HAP-1 (cell line): Measurements from ENCODE around the gene FAXDC2.
A peak's percentile ranks its signal among the peaks of the same experiment; 100 is the strongest.

Source experiments
- DNase-seq, 2 experiments: peaks; one replicate each; pipeline ENCODE4 v3.0.0-alpha.2; 2016 to 2020; ENCODE audit warnings: low spot score in 2 of 2
- H3K27me3 ChIP-seq: fragments of 250-450 bp; sonication (Bioruptor Pico); 2 replicates; pipeline ENCODE4 v1.5.1; 2020; ENCODE audit warnings: low read depth, mild to moderate bottlenecking, moderate library complexity
- H3K36me3 ChIP-seq: fragments of 250-450 bp; sonication (Bioruptor Pico); replicated peaks from 2 replicates; pipeline ENCODE4 v1.5.1; 2020; ENCODE audit warnings: mild to moderate bottlenecking
- H3K4me1 ChIP-seq: fragments of 250-450 bp; sonication (Bioruptor Pico); 2 replicates; pipeline ENCODE4 v1.5.1; 2020; ENCODE audit warnings: mild to moderate bottlenecking
- H3K4me3 ChIP-seq: fragments of 250-450 bp; sonication (Bioruptor Pico); 2 replicates; pipeline ENCODE4 v1.5.1; 2020; ENCODE audit warnings: mild to moderate bottlenecking, moderate library complexity
- H3K9me3 ChIP-seq: fragments of 250-450 bp; sonication (Bioruptor Pico); 2 replicates; pipeline ENCODE4 v1.5.1; 2020; ENCODE audit warnings: mild to moderate bottlenecking, moderate library complexity
- in situ Hi-C: fragments of 300-500 bp; cut with MboI; formaldehyde crosslinking; loops from 3 replicates; pipeline ENCODE4 v1.14.3; 2020; ENCODE audit warnings: low sequenced_read_pairs, inconsistent platforms, mixed read lengths

Gene FAXDC2

DNA sequence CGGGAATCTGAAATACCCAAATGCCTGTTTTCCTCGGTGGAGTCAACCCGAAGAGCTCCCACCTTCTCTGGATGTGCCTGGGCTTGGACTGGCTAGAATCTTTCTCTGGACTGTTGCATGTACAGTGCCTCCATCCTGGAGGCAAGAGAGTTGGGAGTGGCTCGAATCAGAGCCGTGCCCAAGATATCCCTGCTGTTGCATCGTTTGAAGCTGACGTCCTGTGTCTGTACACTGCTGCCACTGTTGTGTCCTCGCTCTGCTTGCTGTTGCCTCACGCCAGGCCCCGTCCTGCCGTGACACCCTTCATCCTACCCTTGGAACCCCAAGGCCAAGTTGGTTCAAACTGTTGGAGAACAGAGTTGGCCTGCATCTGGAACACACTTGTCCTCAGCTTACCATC lies 35.4 kb downstream of the FAXDC2 start:
- Histone ChIP-seq H3K36me3 (peaks cover 77% of the 10 kb centered on the region), H3K9me3 (no peaks in the 10 kb centered on the region), H3K4me3 (no peak overlapping the region), H3K4me1 (no peaks in the 10 kb centered on the region), H3K27me3 (no peaks in the 10 kb centered on the region)
- in situ Hi-C loops: no loop called here
- no peak for DNase-seq

DNA sequence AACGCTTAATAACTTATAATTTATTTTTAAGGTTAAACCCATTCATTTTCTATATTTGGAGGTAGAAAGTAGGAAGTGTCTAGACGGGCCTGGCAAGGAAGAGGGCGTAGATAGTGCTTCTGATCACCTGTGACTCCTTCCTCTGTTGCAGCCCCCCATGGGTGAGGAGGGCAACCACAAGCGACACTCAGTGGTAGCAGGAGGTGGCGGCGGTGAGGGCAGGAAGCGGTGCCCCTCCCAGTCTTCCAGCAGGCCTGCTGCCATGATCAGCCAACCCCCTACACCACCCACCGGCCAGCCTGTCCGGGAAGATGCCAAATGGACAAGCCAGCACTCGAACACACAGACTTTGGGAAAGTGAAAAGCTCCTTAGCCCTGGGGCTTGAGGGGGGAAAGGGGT lies 36.7 kb downstream of the FAXDC2 start:
- Histone ChIP-seq H3K4me3 (no peak overlapping the region), H3K36me3 (peaks cover 83% of the 10 kb centered on the region), H3K9me3 (no peaks in the 10 kb centered on the region), H3K4me1 (no peaks in the 10 kb centered on the region), H3K27me3 (no peaks in the 10 kb centered on the region)
- in situ Hi-C loops: loop anchor here (5.0 kb wide), 1 partner anchor 161 kb away; no protein-coding TSS in a partner anchor
- no peak for DNase-seq

DNA sequence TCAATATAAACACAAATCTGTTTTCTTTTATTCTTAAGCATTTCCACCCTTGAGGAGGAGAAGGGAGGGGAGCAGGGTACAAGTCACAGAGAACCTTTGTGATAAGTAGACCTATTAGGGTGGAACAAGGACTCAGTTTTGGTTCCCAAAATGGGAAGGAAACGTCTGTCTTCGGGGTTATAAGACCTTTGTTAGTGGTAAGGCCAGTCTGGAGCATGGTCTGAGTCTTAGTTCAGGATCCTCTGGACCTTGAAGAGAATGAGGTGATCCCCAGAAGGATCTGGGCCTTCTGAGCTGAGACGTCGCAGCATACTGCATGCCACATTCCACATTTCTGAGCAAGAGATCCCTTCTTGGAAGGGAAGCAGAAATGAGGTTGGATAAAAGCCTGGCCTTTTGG lies 37.2 kb downstream of the FAXDC2 start:
- in situ Hi-C loops: loop anchor here (5.0 kb wide), 1 partner anchor 161 kb away; no protein-coding TSS in a partner anchor
- H3K9me3 ChIP-seq: no peaks in the 10 kb centered on the region
- no peak for DNase-seq
- peaks cover 87% of the 10 kb centered on the region for H3K36me3 ChIP-seq
- no peak overlapping the region for H3K4me3 ChIP-seq
- no peaks in the 10 kb centered on the region for H3K4me1 ChIP-seq
- no peaks in the 10 kb centered on the region for H3K27me3 ChIP-seq

- peaks cover 88% of the 10 kb centered on the region for H3K36me3 ChIP-seq
- no peaks in the 10 kb centered on the region for H3K4me1 ChIP-seq
- in situ Hi-C loops: loop anchor here (5.0 kb wide), 1 partner anchor 160 kb away; no protein-coding TSS in a partner anchor
- H3K27me3 ChIP-seq: no peaks in the 10 kb centered on the region
- H3K9me3 ChIP-seq: no peaks in the 10 kb centered on the region
- DNase-seq: peak; percentile 36 to 73
- H3K4me3 ChIP-seq: no peak overlapping the region
Observed at GRCh38 chr5:154811653-154812465, 38.5 kb downstream of the FAXDC2 start.

GRCh38 chr5:154811239-154811638 lies 39.2 kb downstream of the FAXDC2 start:
- H3K36me3 ChIP-seq: peaks cover 89% of the 10 kb centered on the region
- in situ Hi-C loops: loop anchor here (5.0 kb wide), 1 partner anchor 159 kb away; no protein-coding TSS in a partner anchor
- H3K9me3 ChIP-seq: no peaks in the 10 kb centered on the region
- DNase-seq: no peak
- H3K27me3 ChIP-seq: no peaks in the 10 kb centered on the region
- H3K4me1 ChIP-seq: no peaks in the 10 kb centered on the region
- H3K4me3 ChIP-seq: no peak overlapping the region

DNA sequence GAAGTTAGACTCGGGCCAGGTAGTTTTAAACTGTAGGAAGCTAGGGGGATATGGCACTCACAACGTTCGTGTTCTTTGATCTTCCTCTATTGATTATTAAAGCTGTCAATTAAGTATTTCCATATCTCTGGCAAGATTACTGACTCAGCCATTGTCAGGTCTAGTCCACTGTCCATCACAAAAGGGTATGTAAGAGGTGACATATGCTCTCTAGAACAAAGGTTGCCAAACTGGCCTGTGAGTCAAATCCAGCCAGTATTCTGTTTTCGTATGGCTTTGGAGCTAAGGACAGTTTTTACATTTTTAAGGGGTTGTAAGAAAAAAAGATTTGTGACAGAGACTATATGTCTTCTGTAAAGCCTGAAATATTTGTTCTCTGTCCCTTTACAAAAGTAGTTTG lies 44.2 kb downstream of the FAXDC2 start:
- peaks cover 93% of the 10 kb centered on the region for H3K36me3 ChIP-seq

DNA sequence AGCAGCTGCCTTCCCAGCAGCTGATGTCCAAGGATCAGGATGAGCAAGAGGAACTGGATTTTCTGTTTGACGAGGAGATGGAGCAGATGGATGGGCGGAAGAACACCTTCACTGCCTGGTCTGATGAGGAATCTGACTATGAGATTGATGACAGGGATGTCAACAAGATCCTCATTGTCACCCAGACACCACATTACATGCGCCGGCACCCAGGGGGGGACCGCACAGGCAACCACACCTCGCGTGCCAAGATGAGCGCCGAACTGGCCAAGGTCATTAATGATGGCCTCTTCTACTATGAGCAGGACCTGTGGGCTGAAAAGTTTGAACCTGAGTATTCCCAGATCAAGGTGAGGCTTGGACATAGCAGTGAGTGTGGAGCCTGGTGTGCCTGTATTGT lies 48.4 kb downstream of the FAXDC2 start:
- Histone ChIP-seq H3K4me1 (no peaks in the 10 kb centered on the region), H3K27me3 (no peaks in the 10 kb centered on the region), H3K9me3 (no peaks in the 10 kb centered on the region), H3K36me3 (peaks cover 99% of the 10 kb centered on the region), H3K4me3 (no peak overlapping the region)
- DNase-seq: no peak
- in situ Hi-C loops: loop anchor here (10.0 kb wide), 1 partner anchor 113 kb away; no protein-coding TSS in a partner anchor

More for the DNA sequence above, 44.2 kb downstream of the FAXDC2 start:
- no peak overlapping the region for H3K4me3 ChIP-seq
- no peaks in the 10 kb centered on the region for H3K9me3 ChIP-seq
- DNase-seq: no peak
- in situ Hi-C loops: loop anchor here (10.0 kb wide), 1 partner anchor 109 kb away; no protein-coding TSS in a partner anchor
- H3K27me3 ChIP-seq: no peaks in the 10 kb centered on the region
- H3K4me1 ChIP-seq: no peaks in the 10 kb centered on the region

- Histone ChIP-seq H3K27me3 (no peaks in the 10 kb centered on the region), H3K4me3 (no peak overlapping the region), H3K36me3 (peaks cover 98% of the 10 kb centered on the region), H3K4me1 (no peaks in the 10 kb centered on the region), H3K9me3 (no peaks in the 10 kb centered on the region)
- DNase-seq: no peak
- in situ Hi-C loops: loop anchor here (10.0 kb wide), 1 partner anchor 114 kb away; no protein-coding TSS in a partner anchor
Observed at GRCh38 chr5:154801083-154801482, 49.3 kb downstream of the FAXDC2 start.

- H3K27me3 ChIP-seq: no peaks in the 10 kb centered on the region
- no peak overlapping the region for H3K4me3 ChIP-seq
- H3K36me3 ChIP-seq: peaks cover 94% of the 10 kb centered on the region
- in situ Hi-C loops: loop anchor here (10.0 kb wide), 1 partner anchor 114 kb away; no protein-coding TSS in a partner anchor
- no peaks in the 10 kb centered on the region for H3K4me1 ChIP-seq
- no peaks in the 10 kb centered on the region for H3K9me3 ChIP-seq
- no peak for DNase-seq
Observed at GRCh38 chr5:154800582-154800981, 49.8 kb downstream of the FAXDC2 start.

GRCh38 chr5:154797762-154798161 lies 52.6 kb downstream of the FAXDC2 start:
- in situ Hi-C loops: no loop called here
- no peak overlapping the region for H3K4me3 ChIP-seq

GRCh38 chr5:154795235-154795596 lies 55.2 kb downstream of the FAXDC2 start:
- Histone ChIP-seq H3K27me3 (no peaks in the 10 kb centered on the region), H3K4me1 (no peaks in the 10 kb centered on the region), H3K36me3 (peaks cover 91% of the 10 kb centered on the region), H3K9me3 (no peaks in the 10 kb centered on the region), H3K4me3 (no peak overlapping the region)
- no peak for DNase-seq
- in situ Hi-C loops: no loop called here

More at GRCh38 chr5:154797762-154798161, 52.6 kb downstream of the FAXDC2 start:
- Histone ChIP-seq H3K4me1 (no peaks in the 10 kb centered on the region), H3K36me3 (peaks cover 92% of the 10 kb centered on the region), H3K27me3 (no peaks in the 10 kb centered on the region), H3K9me3 (no peaks in the 10 kb centered on the region)
- DNase-seq: no peak

- in situ Hi-C loops: no loop called here
- DNase-seq: no peak
- Histone ChIP-seq H3K27me3 (no peaks in the 10 kb centered on the region), H3K9me3 (no peaks in the 10 kb centered on the region), H3K4me3 (no peak overlapping the region), H3K4me1 (no peaks in the 10 kb centered on the region), H3K36me3 (peaks cover 91% of the 10 kb centered on the region)
Observed at GRCh38 chr5:154794525-154795234, 55.7 kb downstream of the FAXDC2 start.

- Histone ChIP-seq H3K4me3 (no peak overlapping the region), H3K27me3 (no peaks in the 10 kb centered on the region), H3K4me1 (no peaks in the 10 kb centered on the region), H3K36me3 (peaks cover 87% of the 10 kb centered on the region), H3K9me3 (no peaks in the 10 kb centered on the region)
- no peak for DNase-seq
- in situ Hi-C loops: no loop called here
Observed at GRCh38 chr5:154793599-154794524, 56.5 kb downstream of the FAXDC2 start.
